Raji (cell line): ENCODE data around the gene LRRC47.

ENCODE experiments used
- POLR2A ChIP-seq: IDR thresholded peaks from 2 replicates; pipeline ENCODE4 v1.6.1; 2011; ENCODE audit warnings: low read depth, low read length, control low read depth; ENCODE audit not compliant: insufficient read depth

The LRRC47 gene

DNA sequence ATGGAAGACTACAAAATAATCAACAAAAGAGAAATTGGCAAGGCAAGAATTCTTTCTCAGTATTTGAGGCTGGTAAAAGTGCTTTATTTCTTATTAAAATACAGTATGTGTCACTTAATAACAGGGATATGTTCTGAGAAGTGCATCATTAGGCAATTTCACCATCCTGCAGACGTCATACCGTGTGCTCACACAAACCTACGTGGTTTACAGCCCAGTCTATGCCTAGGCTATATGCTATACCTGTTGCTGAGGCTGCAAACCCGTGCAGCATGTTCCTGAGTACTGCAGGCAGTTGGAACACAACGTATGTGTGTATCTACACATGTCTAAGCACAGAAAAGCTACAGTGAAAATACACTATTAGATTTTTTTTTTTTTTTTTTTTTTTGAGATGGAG is 46.8 kb downstream of the LRRC47 start:
- no peak for TF ChIP-seq POLR2A

- no peak for TF ChIP-seq POLR2A
Measured at GRCh38 chr1:3747903-3748302, 48.4 kb downstream of the LRRC47 start.

- TF ChIP-seq POLR2A, result no peak
Measured at GRCh38 chr1:3747522-3747848, 48.8 kb downstream of the LRRC47 start.

DNA sequence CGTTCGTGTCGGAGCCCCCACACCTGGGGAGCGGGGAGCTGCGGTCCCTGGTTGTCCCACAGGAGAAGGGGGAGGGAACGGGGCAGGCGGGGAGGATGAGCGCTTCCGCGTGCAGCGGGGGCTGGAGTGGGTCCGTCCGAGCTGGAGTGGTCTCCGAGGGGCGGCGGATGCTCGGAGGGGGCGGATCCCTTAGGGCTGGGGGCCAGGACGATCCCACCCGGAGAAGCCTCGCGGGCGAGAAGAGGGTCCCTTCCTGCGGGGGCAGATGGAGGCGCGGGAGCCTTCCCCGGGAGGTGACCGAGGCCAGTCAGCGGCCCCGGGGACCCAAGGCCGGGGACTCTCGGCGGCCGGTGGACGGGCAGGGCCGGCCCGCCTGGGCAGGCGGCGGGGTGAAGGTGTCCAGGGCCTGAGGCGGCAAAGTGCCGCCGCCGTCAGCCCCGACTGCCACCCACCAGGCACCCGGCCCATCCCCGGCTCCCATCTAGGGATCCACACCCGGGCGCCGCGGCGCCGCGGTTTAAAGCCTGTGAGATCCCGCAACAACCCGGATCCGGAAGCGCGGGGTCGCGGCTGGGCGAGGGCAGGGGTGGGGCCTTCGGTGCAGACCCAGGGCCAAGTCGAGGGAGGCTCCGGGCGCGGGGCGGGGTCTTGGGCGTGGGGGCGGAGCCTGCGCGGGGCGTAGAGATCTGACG is 49.3 kb downstream of the LRRC47 start:
- no peak for TF ChIP-seq POLR2A

DNA sequence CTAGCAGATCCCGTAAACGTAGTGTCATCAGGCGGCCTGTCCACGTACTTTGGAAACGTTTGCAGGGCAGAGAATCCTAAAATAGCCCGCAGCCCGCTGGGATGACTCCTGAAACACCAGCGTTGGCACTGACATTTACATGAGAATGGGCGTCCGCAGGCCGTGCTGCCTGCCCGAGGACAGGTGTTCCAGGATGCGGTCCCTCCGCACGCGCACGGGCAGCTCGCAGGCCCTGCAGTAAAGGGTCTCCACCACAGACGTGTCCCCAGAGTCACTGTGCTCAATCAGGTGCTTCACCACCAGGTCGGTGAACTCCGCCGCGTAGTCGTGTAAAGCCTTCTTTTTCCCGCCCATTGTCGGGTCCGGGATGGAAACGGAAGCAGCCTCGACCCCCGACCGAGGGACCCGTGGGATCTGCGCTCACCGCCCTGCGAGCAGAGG is 49.9 kb downstream of the LRRC47 start:
- TF ChIP-seq POLR2A, result no peak

DNA sequence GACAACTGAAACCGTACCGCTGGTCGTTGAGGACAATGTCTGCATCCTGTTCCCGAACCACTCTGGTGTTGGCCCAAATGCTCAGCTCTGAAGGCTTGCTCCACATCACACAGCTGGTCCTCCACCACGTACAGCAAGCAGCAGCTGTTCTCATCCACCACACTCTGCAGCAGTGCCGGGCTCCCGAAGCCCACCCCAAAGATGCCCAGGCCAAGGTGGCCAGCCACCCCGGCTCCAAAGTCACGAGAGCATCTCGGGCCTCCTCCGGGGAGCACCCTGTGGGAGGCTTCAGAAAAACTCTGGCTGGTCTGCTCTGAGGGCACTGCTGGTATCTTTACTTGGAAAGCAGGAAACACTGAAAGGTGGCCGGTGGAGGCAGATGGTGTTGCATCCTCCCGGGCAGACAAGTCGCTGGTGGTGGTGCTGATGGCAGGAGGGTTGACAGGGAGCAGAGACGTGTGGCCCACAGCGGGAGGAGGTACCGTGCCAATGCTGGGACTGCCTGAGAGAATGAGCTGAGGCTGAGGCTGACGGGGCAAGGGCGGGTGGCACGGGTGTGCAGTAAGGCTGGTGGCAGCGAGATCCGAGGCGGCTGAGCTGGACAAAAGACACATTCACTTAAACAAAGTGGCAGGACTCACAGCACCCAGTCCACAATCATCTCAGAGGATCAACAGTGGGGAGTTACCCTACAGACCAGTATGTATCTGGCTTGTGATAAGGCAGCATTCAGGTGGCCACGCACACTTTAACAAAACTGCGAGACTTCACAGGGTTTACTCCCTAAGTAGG is 50.5 kb downstream of the LRRC47 start:
- no peak for TF ChIP-seq POLR2A

GRCh38 chr1:3745071-3745470 is 51.2 kb downstream of the LRRC47 start:
- TF ChIP-seq POLR2A, result no peak

- no peak for TF ChIP-seq POLR2A
Measured at GRCh38 chr1:3744646-3745045, 51.7 kb downstream of the LRRC47 start.

DNA sequence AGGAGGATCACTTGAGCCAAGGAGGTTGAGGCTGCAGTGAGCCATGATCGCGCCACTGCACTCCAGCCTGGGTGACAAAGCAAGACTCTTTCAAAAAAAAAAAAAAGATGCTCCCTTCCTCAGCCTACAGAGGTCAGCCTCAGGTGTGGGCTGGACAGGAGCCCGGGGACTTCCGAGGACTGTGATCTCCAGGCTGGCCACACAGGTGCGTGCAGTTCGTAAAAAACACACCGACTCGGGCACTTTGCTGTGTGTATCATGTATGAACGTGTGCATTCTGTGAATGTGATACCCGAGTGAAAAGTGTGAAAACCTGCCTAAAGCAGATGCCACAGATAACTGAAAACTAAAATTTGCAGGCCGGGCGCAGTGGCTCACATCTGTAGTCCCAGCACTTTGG is 52.5 kb downstream of the LRRC47 start:
- TF ChIP-seq POLR2A, result no peak

DNA sequence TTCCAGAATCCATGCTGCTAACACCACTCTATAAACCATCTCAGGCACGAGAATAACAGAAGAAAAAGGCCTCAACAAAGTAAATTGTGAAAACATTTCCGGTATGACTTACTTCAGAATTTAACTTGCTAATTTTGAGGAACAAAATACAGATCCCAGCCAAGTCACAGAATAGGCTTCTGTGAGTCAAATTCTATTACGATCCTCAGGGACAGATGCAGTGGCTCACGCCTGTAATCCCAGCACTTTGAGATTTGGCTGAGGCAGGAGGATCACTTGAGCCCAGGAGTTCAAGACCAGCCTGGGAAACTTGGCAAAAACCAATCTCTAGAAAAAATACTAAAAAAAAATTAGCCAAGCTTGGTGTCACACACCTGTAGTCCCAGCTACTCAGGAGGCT is 52.9 kb downstream of the LRRC47 start:
- no peak for TF ChIP-seq POLR2A

- no peak for TF ChIP-seq POLR2A
Measured at GRCh38 chr1:3742439-3743298, 53.6 kb downstream of the LRRC47 start.

- TF ChIP-seq POLR2A, result no peak
Measured at GRCh38 chr1:3741566-3742438, 54.5 kb downstream of the LRRC47 start.

- no peak for TF ChIP-seq POLR2A
Measured at GRCh38 chr1:3740752-3741151, 55.5 kb downstream of the LRRC47 start.

GRCh38 chr1:3740042-3740441 is 56.3 kb downstream of the LRRC47 start:
- TF ChIP-seq POLR2A, result no peak

DNA sequence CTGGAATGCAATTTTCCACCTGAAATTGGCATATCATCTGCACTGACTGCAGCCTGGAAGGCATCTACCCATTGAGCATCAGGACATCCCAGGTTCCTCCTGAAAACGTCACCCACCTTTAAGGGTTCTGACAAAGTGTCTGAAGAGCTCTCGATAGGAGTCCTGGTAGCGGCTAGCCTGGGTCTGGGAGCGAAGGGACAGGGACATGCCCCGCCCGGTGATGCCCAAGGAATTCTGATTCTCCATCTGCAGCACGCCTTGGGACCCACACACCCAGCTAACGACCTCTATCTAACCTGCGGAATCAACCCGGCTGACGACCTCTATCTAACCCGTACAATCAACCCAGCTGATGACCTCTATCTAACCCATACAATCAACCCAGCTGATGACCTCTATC is 57.4 kb downstream of the LRRC47 start:
- TF ChIP-seq POLR2A, result no peak
